Iris pigment epithelial cell (primary cell): ENCODE data around the gene TTC7B.
A peak's percentile ranks its signal among the peaks of the same experiment; 100 is the strongest.

Experiments used
- DNase-seq: peaks from one replicate; pipeline ENCODE4 v3.0.0-alpha.2; 2011; ENCODE audit warnings: low read depth

TTC7B gene

GRCh38 chr14:90671382-90672234 lies 144.6 kb downstream of the TTC7B start:
- no peak for DNase-seq

DNA sequence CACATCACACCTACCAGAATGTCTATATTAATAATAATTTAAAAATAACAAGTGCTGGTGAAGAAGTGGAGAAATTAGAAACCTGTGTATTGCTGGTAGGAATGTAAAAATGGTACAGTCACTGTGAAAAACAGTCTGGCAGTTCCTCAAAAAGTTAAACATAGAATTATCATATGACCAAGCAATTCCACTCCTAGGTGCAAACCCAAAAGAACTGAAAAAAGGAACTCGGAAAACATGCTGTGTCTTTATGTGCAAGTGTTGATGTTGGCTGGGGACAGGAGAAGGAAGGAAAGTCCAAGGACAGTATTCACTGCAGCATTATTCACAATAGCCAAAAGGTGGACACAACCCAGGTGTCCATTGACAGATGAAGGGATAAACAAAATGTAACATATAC lies 146.5 kb downstream of the TTC7B start:
- DNase-seq, result no peak

DNA sequence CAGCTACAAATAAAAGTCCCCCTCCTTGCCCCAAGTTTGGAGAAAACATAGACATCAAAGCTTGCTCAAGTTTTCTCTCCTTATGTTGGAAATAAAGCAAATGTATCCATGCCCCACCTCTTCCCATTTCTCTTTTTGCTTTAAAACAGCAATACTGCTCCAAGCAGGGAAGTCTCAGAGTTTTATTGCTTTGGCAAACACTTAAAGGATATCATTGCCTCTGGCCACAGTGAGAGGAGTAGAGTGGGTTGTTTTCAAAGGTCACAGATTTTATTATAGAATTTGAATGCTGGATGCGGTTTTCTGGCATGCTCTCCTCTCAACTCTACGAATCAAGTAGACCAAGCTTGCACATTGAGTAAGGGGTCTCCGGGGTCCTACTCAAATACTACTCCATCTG lies 149.7 kb downstream of the TTC7B start:
- no peak for DNase-seq

GRCh38 chr14:90665321-90666000 lies 150.8 kb downstream of the TTC7B start:
- DNase-seq, result peak; percentile 29

GRCh38 chr14:90664911-90665310 lies 151.3 kb downstream of the TTC7B start:
- DNase-seq, result no peak

DNA sequence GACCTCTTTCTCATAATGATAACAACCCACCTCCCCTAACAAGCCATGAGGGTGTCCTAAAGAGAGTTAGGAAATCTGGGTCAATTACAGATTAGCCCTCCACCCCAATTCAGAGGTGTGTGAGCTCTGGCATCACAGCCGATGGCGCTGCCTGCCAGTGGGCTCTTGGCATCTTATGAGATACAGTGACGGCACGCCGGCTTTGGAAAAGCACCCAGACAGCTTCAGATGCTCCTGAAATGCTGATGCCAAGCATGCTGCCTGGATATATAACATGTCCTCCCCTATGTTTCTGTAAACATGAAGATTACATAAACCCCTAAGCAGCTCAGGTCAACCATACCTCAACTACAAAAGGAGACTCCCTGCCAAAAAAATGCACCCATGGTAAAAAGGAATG lies 152.6 kb downstream of the TTC7B start:
- no peak for DNase-seq

GRCh38 chr14:90663140-90663539 lies 153.1 kb downstream of the TTC7B start:
- no peak for DNase-seq

- DNase-seq, result no peak
Observed at GRCh38 chr14:90661866-90662265, 154.4 kb downstream of the TTC7B start.

DNA sequence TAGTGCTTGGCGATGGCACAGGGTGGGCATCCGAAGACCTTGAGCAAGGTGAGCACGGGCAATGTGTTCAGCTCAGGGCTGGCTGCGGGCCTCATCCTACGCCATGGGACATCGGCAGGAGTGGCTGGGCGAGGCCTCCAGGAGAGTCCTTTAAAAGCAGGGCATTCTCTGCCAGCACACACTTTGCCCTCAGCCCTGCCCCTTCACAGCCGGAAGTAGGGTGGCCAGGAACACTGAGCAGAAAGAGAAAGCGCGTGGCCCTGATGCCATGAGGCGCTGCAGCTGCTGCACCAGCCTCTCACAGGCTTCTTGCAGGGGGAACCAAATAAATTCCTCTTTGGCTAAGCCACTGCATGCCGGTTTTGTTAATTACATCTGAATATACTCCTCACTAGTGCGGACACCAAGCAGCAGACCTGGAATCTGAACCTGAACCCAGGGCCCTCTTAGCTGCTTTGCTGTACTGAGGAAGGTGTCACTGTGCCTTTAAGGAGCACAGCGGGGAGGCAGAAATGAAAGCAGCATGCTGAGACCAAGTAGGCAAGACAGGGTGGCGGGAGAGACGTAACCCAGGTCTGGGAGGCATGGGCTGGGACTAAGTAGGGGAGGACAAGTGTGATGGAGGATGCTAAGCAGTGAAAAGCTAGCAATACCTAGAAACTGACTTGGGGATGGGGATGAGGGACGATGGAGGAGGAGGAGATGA lies 155.2 kb downstream of the TTC7B start:
- no peak for DNase-seq

- DNase-seq, result no peak
Observed at GRCh38 chr14:90659156-90659555, 157.1 kb downstream of the TTC7B start.

- DNase-seq, result peak; percentile 71
Observed at GRCh38 chr14:90658541-90658967, 157.7 kb downstream of the TTC7B start.

DNA sequence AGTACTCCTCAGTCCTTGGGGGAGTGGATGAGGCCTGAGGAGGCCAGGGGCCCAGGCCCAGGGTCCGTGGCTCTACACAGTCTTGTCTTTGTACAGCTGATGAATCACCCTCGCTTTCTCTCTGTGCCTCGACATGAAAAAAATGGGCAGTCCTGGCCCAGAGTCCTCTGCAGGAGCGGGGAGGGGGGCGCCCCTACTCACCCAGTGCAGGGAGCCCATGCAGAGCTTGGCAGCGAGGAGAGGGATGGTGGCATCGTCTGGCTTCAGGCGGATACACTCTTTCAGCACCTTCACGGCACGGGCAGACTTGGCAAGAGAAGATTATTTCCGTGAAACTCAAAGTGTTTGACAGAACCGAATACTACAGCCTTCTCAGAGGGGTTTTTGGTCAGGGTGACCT lies 159.3 kb downstream of the TTC7B start:
- DNase-seq, result no peak

DNA sequence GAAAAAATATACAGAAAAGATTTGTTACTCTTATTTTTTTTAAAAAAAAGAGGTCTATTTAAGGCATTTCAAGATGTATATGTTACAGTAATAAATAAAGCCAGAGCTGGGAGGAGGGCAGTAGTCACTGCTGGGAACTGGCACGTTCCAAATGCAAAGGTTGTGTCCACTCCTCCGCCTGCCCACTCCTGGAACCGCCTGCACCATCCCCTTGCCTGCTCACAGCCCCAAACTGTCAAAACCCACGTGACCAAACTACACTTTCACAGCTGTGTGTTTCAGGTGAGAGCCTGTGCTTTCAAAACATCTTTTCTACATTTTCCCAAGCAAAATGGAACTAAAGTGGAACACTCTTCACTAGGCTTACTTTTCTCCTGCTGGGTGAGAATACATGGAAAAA lies 160.4 kb downstream of the TTC7B start:
- no peak for DNase-seq

DNA sequence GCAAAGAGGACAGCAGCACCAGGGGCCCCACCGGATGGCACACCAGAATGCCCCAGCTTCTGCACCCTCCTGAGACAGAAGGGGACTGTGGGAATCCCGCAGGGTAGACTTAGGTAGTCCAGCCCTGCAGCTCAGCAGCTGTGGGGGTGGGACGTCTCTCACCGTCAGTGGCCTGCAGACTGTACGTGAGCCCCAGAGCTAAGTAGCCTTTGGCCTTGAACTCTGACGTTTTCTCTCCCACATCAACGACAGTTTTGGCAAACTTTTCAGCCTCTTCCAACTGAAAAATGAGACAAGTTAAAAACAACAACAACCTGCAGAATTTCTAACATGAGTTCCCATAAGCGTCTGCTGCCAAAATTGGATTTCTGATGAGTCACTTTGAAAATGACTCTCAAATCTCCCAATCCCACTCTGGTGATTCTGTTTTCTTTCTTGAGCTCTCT lies 161.4 kb downstream of the TTC7B start:
- DNase-seq, result peak; percentile 68

DNA sequence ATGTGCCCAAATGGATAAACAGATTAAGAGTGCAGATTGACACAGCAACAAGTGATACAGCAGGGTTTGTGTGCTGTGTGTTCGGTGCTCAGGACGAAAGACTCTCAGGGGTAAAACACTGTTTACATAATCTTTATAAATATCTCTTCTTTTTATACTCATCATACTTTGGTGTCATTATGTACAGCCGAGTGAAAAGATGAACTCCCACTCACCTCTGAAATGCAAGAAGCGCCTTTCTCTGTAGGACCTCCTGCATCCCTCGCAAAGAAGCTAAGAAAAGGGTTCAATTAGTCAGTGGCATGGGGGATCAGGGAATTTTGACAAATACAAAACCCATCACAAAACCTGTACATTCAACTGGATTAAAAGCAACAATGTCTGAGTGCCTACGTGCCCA lies 163.6 kb downstream of the TTC7B start:
- no peak for DNase-seq

- no peak for DNase-seq
Observed at GRCh38 chr14:90651976-90652560, 164.2 kb downstream of the TTC7B start.

GRCh38 chr14:90651271-90651804 lies 164.9 kb downstream of the TTC7B start:
- DNase-seq, result no peak

DNA sequence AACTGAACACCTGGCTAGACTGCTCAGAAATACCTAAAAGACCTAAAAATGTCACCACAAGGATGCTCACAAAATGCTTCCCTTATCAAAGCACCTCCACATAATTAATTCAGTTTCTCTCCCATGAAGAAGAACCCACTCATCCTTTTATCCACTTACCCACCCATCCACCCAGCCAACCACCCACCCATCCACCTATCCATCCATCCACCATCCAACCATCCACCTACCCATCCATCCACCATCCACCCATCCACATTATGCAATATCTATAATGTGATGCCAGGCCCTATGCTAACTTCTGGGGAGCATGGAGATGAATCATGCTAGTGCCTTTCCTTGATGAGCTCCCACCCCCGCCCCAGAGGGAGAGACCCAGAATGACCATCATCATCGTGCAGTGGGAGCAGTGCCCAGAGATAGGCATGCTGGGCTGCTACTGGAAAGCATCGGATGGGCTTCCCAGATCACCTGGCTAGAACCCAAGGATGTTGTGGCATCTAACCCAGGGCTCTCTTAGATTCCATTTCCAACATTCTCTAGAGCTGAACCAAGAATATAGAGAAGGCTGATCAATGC lies 166.6 kb downstream of the TTC7B start:
- no peak for DNase-seq

DNA sequence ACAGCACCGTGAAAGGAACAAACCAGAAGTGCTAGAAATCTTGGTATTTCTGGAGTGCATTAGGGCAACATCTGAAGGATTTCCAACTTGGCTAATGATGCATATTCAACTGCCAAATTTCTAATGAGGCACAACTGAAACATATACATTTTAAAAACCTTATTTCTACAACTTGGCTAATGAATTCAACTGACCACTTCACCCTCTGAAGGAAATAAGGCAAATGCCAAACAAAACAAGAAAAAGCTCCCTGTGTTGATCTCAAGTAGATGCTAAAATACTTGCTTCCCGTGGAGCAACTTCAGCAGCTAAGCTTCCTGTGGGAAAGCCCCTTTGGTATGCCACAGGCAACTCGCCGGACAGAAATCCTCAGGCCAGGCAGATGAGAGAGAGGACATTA lies 167.1 kb downstream of the TTC7B start:
- peak; percentile 68 for DNase-seq

DNA sequence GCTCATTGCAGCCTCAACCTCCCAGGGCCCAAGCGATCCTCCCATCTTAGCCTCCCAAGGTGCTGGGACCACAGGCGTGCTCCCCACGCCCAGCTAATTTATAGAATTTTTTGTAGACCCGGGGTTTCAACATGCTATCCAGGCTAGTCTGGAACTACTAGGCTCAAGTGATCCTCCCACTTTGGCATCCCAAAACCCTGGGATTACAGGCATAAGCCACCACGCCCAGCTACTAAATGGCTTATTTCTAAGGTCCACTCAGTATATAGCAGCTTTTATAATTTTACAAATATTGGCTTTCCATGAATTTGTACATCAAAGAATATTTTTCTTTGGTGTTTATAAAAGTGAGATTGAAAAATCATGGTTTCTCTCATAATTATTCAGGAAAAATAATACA lies 167.8 kb downstream of the TTC7B start:
- DNase-seq, result no peak

DNA sequence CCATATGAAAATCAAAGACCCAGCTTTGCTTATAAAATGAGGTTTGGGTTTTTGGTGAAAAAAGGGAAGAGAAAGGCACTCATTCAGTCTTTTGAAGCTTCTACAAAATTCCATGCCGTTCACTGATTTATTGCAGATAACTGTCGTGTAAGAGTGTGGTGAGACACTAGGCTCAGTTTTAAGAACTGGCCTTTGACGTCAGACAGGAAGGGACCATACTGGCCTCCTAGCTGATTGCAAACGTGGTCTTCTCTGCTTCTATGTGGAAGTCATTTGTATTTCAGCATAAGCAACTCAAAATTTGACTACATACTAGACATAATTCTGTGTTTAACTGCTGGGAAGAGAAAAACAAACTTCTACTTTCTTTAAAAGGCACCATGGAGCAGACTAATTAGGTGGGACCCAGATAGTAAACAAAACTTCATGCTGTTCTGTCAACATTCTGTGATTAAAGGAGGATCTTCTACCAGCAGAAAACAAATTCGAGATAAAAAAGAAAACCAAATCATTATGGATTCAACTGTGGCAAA lies 168.7 kb downstream of the TTC7B start:
- no peak for DNase-seq
